ENCODE measurements around the gene HSBP1.

HSBP1 gene

GRCh38 chr16:83807710-83808572 is at the start of gene HSBP1:
HSBP1 (plus strand) TSS chr16:83807978; CDS start chr16:83808077, 99 bp downstream.
- peak; percentile 99 for ATAC-seq
- TF ChIP-seq CSDC2 (CRISPR knock-in tag; IDR thresholded peaks at IDR 0.05) = no peak
- TF ChIP-seq TOX (CRISPR knock-in tag; IDR thresholded peaks at IDR 0.05; ENCODE audit: borderline replicate concordance) = no peak
- TF ChIP-seq PATZ1 (CRISPR knock-in tag; IDR thresholded peaks at IDR 0.05; ENCODE audit: borderline replicate concordance) = no peak
- TF ChIP-seq, protein P1, sequence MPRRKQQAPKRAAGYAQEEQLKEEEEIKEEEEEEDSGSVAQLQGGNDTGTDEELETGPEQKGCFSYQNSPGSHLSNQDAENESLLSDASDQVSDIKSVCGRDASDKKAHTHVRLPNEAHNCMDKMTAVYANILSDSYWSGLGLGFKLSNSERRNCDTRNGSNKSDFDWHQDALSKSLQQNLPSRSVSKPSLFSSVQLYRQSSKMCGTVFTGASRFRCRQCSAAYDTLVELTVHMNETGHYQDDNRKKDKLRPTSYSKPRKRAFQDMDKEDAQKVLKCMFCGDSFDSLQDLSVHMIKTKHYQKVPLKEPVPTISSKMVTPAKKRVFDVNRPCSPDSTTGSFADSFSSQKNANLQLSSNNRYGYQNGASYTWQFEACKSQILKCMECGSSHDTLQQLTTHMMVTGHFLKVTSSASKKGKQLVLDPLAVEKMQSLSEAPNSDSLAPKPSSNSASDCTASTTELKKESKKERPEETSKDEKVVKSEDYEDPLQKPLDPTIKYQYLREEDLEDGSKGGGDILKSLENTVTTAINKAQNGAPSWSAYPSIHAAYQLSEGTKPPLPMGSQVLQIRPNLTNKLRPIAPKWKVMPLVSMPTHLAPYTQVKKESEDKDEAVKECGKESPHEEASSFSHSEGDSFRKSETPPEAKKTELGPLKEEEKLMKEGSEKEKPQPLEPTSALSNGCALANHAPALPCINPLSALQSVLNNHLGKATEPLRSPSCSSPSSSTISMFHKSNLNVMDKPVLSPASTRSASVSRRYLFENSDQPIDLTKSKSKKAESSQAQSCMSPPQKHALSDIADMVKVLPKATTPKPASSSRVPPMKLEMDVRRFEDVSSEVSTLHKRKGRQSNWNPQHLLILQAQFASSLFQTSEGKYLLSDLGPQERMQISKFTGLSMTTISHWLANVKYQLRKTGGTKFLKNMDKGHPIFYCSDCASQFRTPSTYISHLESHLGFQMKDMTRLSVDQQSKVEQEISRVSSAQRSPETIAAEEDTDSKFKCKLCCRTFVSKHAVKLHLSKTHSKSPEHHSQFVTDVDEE (CRISPR knock-in tag; IDR thresholded peaks at IDR 0.05) = no peak
- no peak for TF ChIP-seq ZFP30 (CRISPR knock-in tag; IDR thresholded peaks at IDR 0.05)
- TF ChIP-seq ARNTL (CRISPR knock-in tag; IDR thresholded peaks at IDR 0.05; ENCODE audit: borderline replicate concordance, low read depth) = no peak
- no peak for TF ChIP-seq ISL1 (CRISPR knock-in tag; IDR thresholded peaks at IDR 0.05)
- no peak for TF ChIP-seq BACH2 (CRISPR knock-in tag; IDR thresholded peaks at IDR 0.05; ENCODE audit: borderline replicate concordance)
- no peak for TF ChIP-seq ZFP3 (CRISPR knock-in tag; IDR thresholded peaks at IDR 0.05)
- TF ChIP-seq GLIS3 (CRISPR knock-in tag; IDR thresholded peaks at IDR 0.05) = no peak

- no peak for ATAC-seq
- TF ChIP-seq TCF4 (CRISPR knock-in tag; IDR thresholded peaks at IDR 0.05; ENCODE audit: borderline replicate concordance) = no peak
- TF ChIP-seq ZFP3 (CRISPR knock-in tag; IDR thresholded peaks at IDR 0.05) = no peak
- TF ChIP-seq ISL1 (CRISPR knock-in tag; IDR thresholded peaks at IDR 0.05) = no peak
Observed at GRCh38 chr16:83762141-83762991, 45.4 kb upstream of the HSBP1 start.

GRCh38 chr16:83762992-83763358 is 44.8 kb upstream of the HSBP1 start:
- ATAC-seq = no peak
- TF ChIP-seq BACH2 (CRISPR knock-in tag; IDR thresholded peaks at IDR 0.05; ENCODE audit: borderline replicate concordance) = no peak
- TF ChIP-seq, protein P2, sequence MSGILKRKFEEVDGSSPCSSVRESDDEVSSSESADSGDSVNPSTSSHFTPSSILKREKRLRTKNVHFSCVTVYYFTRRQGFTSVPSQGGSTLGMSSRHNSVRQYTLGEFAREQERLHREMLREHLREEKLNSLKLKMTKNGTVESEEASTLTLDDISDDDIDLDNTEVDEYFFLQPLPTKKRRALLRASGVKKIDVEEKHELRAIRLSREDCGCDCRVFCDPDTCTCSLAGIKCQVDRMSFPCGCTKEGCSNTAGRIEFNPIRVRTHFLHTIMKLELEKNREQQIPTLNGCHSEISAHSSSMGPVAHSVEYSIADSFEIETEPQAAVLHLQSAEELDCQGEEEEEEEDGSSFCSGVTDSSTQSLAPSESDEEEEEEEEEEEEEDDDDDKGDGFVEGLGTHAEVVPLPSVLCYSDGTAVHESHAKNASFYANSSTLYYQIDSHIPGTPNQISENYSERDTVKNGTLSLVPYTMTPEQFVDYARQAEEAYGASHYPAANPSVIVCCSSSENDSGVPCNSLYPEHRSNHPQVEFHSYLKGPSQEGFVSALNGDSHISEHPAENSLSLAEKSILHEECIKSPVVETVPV (CRISPR knock-in tag; IDR thresholded peaks at IDR 0.05) = no peak
- no peak for TF ChIP-seq ZFP3 (CRISPR knock-in tag; IDR thresholded peaks at IDR 0.05)
- no peak for TF ChIP-seq OSR1 (CRISPR knock-in tag; IDR thresholded peaks at IDR 0.05)
- no peak for TF ChIP-seq ZNF8 (CRISPR knock-in tag; IDR thresholded peaks at IDR 0.05)
- TF ChIP-seq ZFP30 (CRISPR knock-in tag; IDR thresholded peaks at IDR 0.05) = no peak
- TF ChIP-seq CREB5 (CRISPR knock-in tag; IDR thresholded peaks at IDR 0.05; ENCODE audit: low read depth) = no peak
- TF ChIP-seq ARNTL (CRISPR knock-in tag; IDR thresholded peaks at IDR 0.05; ENCODE audit: borderline replicate concordance, low read depth) = no peak
- no peak for TF ChIP-seq TOX (CRISPR knock-in tag; IDR thresholded peaks at IDR 0.05; ENCODE audit: borderline replicate concordance)
- TF ChIP-seq ISL1 (CRISPR knock-in tag; IDR thresholded peaks at IDR 0.05) = no peak
- TF ChIP-seq ZNF70 (CRISPR knock-in tag; IDR thresholded peaks at IDR 0.05) = no peak
- TF ChIP-seq CSDC2 (CRISPR knock-in tag; IDR thresholded peaks at IDR 0.05) = no peak
- TF ChIP-seq POU6F1 (CRISPR knock-in tag; IDR thresholded peaks at IDR 0.05; ENCODE audit: borderline replicate concordance, low read depth) = no peak
- no peak for TF ChIP-seq PATZ1 (CRISPR knock-in tag; IDR thresholded peaks at IDR 0.05; ENCODE audit: borderline replicate concordance)
- TF ChIP-seq PPARA (CRISPR knock-in tag; IDR thresholded peaks at IDR 0.05; ENCODE audit: borderline replicate concordance) = no peak
- no peak for TF ChIP-seq ZC3H10 (CRISPR knock-in tag; IDR thresholded peaks at IDR 0.05)
- TF ChIP-seq, protein P1 (CRISPR knock-in tag; IDR thresholded peaks at IDR 0.05) = no peak
- TF ChIP-seq SNAI2 (CRISPR knock-in tag; IDR thresholded peaks at IDR 0.05) = no peak

Measured in SK-N-SH treated with all-trans-retinoic acid at 6 μM for 48 hours (cell line).